Gastroesophageal sphincter (tissue), 3 donors: Measurements from ENCODE around the gene USH1G.

Experiments used
- EP300 ChIP-seq: sonication (generic); formaldehyde crosslinking; IDR thresholded peaks from one replicate; pipeline ENCODE4 v1.6.1; 2017; ENCODE audit warnings: antibody characterized with exemption, mild to moderate bottlenecking
- POLR2A ChIP-seq, 2 donors: fragments of 450-650 bp; IDR thresholded peaks; one replicate each; pipeline ENCODE4 v1.6.1; 2017; ENCODE audit warnings: antibody characterized with exemption in 2 of 2, mild to moderate bottlenecking in 2 of 2, moderate library complexity in 1 of 2
- TF ChIP-seq, protein P1 (sequence below), 4 experiments: fragments of 200-600 bp in 2 of 4; fragments of 450-650 bp in 2 of 4; sonication (generic) in 1 of 4; IDR thresholded peaks; one replicate each; pipeline ENCODE4 v1.5.1; 2017 to 2019; ENCODE audit warnings: antibody characterized with exemption in 4 of 4, mild to moderate bottlenecking in 2 of 4, moderate library complexity in 2 of 4

DNA sequence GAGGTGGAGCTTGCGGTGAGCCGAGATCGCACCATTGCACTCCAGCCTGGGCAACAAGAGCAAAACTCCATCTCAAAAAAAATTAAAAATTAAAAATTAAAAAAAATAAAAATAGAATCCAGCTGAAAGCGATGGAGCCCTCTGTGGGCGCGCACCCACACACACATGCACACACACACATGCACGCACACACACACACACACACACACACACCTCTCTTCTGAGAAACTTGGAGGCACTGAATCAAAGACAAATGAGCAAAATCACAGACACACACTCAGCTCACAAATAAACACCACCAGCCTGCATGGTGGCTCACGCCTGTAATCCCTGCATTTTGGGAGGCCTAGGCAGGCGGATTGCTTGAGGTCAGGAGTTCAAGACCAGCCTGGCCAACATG is 20.0 kb downstream of the USH1G start:
- TF ChIP-seq EP300, result no peak
- TF ChIP-seq, protein P1, sequence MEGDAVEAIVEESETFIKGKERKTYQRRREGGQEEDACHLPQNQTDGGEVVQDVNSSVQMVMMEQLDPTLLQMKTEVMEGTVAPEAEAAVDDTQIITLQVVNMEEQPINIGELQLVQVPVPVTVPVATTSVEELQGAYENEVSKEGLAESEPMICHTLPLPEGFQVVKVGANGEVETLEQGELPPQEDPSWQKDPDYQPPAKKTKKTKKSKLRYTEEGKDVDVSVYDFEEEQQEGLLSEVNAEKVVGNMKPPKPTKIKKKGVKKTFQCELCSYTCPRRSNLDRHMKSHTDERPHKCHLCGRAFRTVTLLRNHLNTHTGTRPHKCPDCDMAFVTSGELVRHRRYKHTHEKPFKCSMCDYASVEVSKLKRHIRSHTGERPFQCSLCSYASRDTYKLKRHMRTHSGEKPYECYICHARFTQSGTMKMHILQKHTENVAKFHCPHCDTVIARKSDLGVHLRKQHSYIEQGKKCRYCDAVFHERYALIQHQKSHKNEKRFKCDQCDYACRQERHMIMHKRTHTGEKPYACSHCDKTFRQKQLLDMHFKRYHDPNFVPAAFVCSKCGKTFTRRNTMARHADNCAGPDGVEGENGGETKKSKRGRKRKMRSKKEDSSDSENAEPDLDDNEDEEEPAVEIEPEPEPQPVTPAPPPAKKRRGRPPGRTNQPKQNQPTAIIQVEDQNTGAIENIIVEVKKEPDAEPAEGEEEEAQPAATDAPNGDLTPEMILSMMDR (IDR thresholded peaks at IDR 0.05), result no peak
- TF ChIP-seq POLR2A (IDR thresholded peaks at IDR 0.05), result no peak
